Spleen (tissue), 13 donors: ENCODE results near the gene ZNF540. TPM values are rescaled to one million over a fixed set of nuclear protein-coding genes. Genes with fewer than 3 reads are reported as not detected.
A peak's percentile ranks its signal among the peaks of the same experiment; 100 is the strongest.

ENCODE experiments used
- DNase-seq: peaks from one replicate; pipeline ENCODE4 v3.0.0-alpha.2; 2020
- H3K27ac ChIP-seq, 8 donors: fragments of 200-600 bp; sonication (generic) in 7 of 8; 1 replicate in 4 of 8; 2 replicates in 4 of 8; pipeline versions ENCODE4 v1.5.0 to v1.8.0; 2016 to 2021; ENCODE audit warnings: inconsistent platforms in 4 of 8, mild to moderate bottlenecking in 4 of 8, moderate library complexity in 1 of 8
- H3K27me3 ChIP-seq, 7 donors: fragments of 200-600 bp; sonication (generic) in 6 of 7; replicated peaks in 1 of 7; 1 replicate in 4 of 7; 2 replicates in 3 of 7; pipeline versions ENCODE4 v1.5.0 to v1.8.0; 2016 to 2021; ENCODE audit warnings: inconsistent platforms in 3 of 7, mild to moderate bottlenecking in 1 of 7
- H3K36me3 ChIP-seq, 6 donors: fragments of 200-600 bp; sonication (generic) in 5 of 6; 1 replicate in 4 of 6; 2 replicates in 2 of 6; pipeline versions ENCODE4 v1.5.0 to v1.8.0; 2016 to 2021; ENCODE audit warnings: inconsistent platforms in 2 of 6
- H3K4me1 ChIP-seq, 6 donors: fragments of 200-600 bp; sonication (generic) in 5 of 6; 1 replicate in 3 of 6; 2 replicates in 3 of 6; pipeline versions ENCODE4 v1.5.0 to v1.8.0; 2016 to 2021; ENCODE audit warnings: inconsistent platforms in 3 of 6
- H3K4me3 ChIP-seq, 8 donors: fragments of 200-600 bp; sonication (generic) in 7 of 8; 1 replicate in 4 of 8; 2 replicates in 4 of 8; pipeline versions ENCODE4 v1.5.0 to v1.8.0; 2016 to 2021; ENCODE audit warnings: inconsistent platforms in 4 of 8, mild to moderate bottlenecking in 4 of 8, moderate library complexity in 2 of 8
- H3K9me3 ChIP-seq, 8 donors: fragments of 200-600 bp; sonication (generic) in 7 of 8; 1 replicate in 4 of 8; 2 replicates in 4 of 8; pipeline versions ENCODE4 v1.5.0 to v1.8.0; 2016 to 2021; ENCODE audit warnings: inconsistent platforms in 4 of 8
- POLR2A ChIP-seq, 3 donors: fragments of 450-650 bp; IDR thresholded peaks; one replicate each; pipeline ENCODE4 v1.5.1; 2017; ENCODE audit warnings: antibody characterized with exemption in 3 of 3, mild to moderate bottlenecking in 1 of 3
- POLR2AphosphoS5 ChIP-seq, 3 donors: sonication (generic); formaldehyde crosslinking; IDR thresholded peaks; one replicate each; pipeline ENCODE4 v1.5.1; 2017; ENCODE audit warnings: antibody characterized with exemption in 3 of 3
- WGBS, 5 donors: extraction: QIAGEN DNeasy Blood & Tissue Kit in 3 of 5; methylation state at CpG; one replicate each; pipeline versions ENCODE4 v1.1.5 to v1.1.7; 2013 to 2018; 5-methylcytosine and 5-hydroxymethylcytosine counted together
- intact Hi-C: fragments of 100-400 bp; cut with DNase I; formaldehyde crosslinking; loops from one replicate; pipeline ENCODE4 v1.15.0; 2023; ENCODE audit warnings: low total_unique reads
- long read RNA-seq, 2 donors: transcript quantifications; one replicate each; lab custom pipeline, GENCODE V29; 2026
- polyA plus RNA-seq, 3 donors: library from polyadenylated mRNA; stranded (reverse); fragments of 200-250 nt; gene quantifications; one replicate each; pipeline ENCODE4 v1.2.1, GENCODE V29; 2013
- total RNA-seq, 7 donors: library from RNA; depleted of rRNA in 3 of 7; stranded (reverse); fragments of >200 nt in 3 of 7; fragmentation: NEBNext Ultra II Directional in 4 of 7; extraction: Animal tissue kit (Norgen Biotek cat#: 25700) in 4 of 7; gene quantifications; one replicate each; pipeline versions ENCODE4 v1.1.0 to v1.2.1, GENCODE V29; 2016 to 2021
- TF ChIP-seq, protein P1 (sequence below), 11 experiments: fragments of 200-600 bp in 7 of 11; fragments of 450-650 bp in 4 of 11; sonication (generic) in 4 of 11; IDR thresholded peaks in 8 of 11; conservative IDR thresholded peaks in 3 of 11; 1 replicate in 7 of 11; 2 replicates in 4 of 11; pipeline versions ENCODE4 v1.4.0 to v1.8.0; 2016 to 2021; ENCODE audit warnings: antibody characterized with exemption in 11 of 11, inconsistent platforms in 4 of 11, mild to moderate bottlenecking in 1 of 11
- donor health status: healthy with polysubstance abuse.
- donor health status: DM: no; HTN: no; CAD: no; lungs with moderate emphysema.
- donor health status: DM: no; HTN: no; CAD: no.
- donor health status: Bipolar disorder and iron deficiency.
- donor health status: healthy.
- donor health status: DM: no; HTN: no; CAD: no.
- donor health status: DM: yes; HTN: yes; CAD: no.

Gene ZNF540
- total RNA-seq, result 1 to 10 TPM; 4.7 to 9.8 (median 6.8) TPM
- 1 to 10 TPM; 3.8 to 4.8 (median 4.0) TPM for polyA plus RNA-seq
- long read RNA-seq, donor 1, result 0 reads
- long read RNA-seq, donor 2, result 0 reads

DNA sequence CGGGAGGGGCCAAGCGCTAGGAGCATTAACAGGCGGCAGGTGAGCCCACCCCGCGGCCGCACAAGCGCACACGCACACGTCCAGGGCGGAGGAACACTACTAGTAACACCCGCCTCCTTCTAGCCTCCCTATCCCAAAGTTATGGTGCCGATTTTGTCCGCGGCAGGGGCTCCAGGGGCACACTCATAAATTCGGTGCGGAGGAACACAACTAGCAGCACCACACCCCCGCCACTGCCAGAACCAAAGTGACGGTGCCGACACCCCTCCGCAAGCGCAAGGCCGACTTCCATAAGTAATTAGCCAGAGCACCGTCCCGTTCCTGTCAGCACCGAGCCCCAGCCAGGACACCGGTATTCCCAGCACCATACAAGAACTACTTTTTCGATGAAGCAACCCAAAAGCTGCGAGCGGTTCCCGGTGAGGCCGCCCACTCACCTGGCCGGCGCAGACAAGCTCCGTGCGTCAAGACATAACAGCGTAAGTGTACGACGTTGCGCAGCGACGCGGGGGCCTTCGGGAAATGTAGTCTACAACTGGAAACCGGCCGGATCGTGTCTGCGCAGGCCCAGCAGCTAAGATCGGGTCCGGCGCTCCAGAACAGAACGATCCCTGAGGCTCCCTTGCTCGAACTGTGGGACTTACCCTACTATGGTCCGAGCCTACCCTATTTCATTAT is at the start of gene ZNF540, which contains the start of gene ZNF571:
Gene ZNF540, plus strand, starts transcription at position 573 of the 678 bp plus-strand sequence. CDS start 3,572 bp downstream, outside the sequence.
Gene ZNF571, minus strand, starts transcription at position 489 of the 678 bp plus-strand sequence. CDS start 8,116 bp downstream, outside the sequence.
- TF ChIP-seq, protein P1, sequence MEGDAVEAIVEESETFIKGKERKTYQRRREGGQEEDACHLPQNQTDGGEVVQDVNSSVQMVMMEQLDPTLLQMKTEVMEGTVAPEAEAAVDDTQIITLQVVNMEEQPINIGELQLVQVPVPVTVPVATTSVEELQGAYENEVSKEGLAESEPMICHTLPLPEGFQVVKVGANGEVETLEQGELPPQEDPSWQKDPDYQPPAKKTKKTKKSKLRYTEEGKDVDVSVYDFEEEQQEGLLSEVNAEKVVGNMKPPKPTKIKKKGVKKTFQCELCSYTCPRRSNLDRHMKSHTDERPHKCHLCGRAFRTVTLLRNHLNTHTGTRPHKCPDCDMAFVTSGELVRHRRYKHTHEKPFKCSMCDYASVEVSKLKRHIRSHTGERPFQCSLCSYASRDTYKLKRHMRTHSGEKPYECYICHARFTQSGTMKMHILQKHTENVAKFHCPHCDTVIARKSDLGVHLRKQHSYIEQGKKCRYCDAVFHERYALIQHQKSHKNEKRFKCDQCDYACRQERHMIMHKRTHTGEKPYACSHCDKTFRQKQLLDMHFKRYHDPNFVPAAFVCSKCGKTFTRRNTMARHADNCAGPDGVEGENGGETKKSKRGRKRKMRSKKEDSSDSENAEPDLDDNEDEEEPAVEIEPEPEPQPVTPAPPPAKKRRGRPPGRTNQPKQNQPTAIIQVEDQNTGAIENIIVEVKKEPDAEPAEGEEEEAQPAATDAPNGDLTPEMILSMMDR (IDR thresholded peaks at IDR 0.05 in 8 of 11, conservative IDR thresholded peaks at IDR 0.05 in 3 of 11), result peak in 1 of 11 experiments; percentile 19
- peak in 2 of 3 donors; percentile 7 to 70 for TF ChIP-seq POLR2A (IDR thresholded peaks at IDR 0.05)
- TF ChIP-seq POLR2AphosphoS5 (IDR thresholded peaks at IDR 0.05), result peak; percentile 91 to 96 (median 92)
- Histone ChIP-seq H3K9me3 (peaks cover 2 to 25% (median 18%) of the 10 kb centered on the region in 8 donors), H3K36me3 (peaks cover 0 to 51% (median 13%) of the 10 kb centered on the region in 6 donors), H3K27ac (peak within 1 kb of the TSS; percentile 80 to 97 (median 91)), H3K4me1 (peaks cover 12 to 33% (median 21%) of the 10 kb centered on the region in 6 donors), H3K27me3 (no peaks in the 10 kb centered on the region), H3K4me3 (peak within 1 kb of the TSS; percentile 41 to 90 (median 70))
- intact Hi-C loops, result no loop called here
- WGBS, 5 donors, result 0 to 1% (median 1%) methylated on average over 40 to 53 of the region's 53 CpGs
- DNase-seq, result peak; percentile 97

DNA sequence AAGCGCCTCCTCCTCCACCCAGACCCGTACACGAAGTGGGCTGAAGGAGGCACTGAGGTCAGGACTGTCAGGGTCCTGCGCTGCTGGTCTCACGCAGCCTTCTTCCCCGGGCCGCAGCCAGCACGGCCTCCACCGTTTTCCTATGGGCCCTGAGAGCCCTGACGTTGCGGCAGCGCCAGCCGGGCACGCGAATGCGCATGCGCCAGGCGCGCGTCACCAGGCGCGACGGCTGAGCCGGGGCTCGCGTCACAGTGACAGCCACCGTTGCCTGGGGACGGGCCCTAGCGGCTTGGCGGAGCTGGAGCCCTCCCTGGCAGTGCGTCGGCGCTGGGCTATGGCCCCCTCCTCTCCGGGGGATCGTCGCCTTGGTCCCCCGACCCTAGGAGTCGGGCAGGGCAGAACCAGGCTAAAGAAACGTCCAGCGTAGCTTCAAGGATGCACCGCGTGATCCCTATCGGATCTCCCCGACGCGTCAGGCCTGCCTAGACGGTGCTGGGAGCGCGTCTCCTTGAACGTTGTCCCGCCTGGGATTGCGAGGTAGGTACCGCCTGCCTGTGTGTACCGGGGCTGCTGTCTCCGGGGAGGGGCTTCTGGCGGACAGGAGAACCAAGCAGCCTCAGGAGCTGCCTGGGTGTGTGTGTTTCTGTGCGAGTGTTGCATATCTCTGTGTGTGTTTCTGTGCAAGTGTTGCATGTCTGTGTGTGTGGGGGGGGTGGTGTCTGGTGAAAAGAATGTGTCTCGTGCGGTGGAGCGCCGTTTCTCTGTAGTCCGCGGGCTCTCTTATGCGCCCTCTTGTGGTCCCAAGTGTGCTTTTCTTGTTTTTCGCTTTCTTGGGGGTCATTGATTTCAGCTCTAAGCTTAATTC is 43.3 kb upstream of the ZNF540 start:
- H3K9me3 ChIP-seq, result peaks cover 0 to 51% (median 0%) of the 10 kb centered on the region in 8 donors
- H3K36me3 ChIP-seq, result peaks cover 0 to 22% (median 0%) of the 10 kb centered on the region in 6 donors
- 5 to 16% (median 7%) methylated on average over 33 to 65 of the region's 65 CpGs for WGBS, 5 donors
- H3K27ac ChIP-seq, result peak overlapping the region in 4 of 8 donors; percentile 21 to 70 (median 56)
- DNase-seq, result no peak
- no peaks in the 10 kb centered on the region for H3K27me3 ChIP-seq
- no peaks in the 10 kb centered on the region for H3K4me1 ChIP-seq
- H3K4me3 ChIP-seq, result peak overlapping the region; percentile 27 to 68 (median 42)
- intact Hi-C loops, result no loop called here
- no peak for TF ChIP-seq POLR2A (IDR thresholded peaks at IDR 0.05)
- peak in 2 of 3 donors; percentile 76 to 78 for TF ChIP-seq POLR2AphosphoS5 (IDR thresholded peaks at IDR 0.05)
- TF ChIP-seq, protein P1 (IDR thresholded peaks at IDR 0.05 in 8 of 11, conservative IDR thresholded peaks at IDR 0.05 in 3 of 11), result peak in 4 of 11 experiments; percentile 10 to 35 (median 24)

DNA sequence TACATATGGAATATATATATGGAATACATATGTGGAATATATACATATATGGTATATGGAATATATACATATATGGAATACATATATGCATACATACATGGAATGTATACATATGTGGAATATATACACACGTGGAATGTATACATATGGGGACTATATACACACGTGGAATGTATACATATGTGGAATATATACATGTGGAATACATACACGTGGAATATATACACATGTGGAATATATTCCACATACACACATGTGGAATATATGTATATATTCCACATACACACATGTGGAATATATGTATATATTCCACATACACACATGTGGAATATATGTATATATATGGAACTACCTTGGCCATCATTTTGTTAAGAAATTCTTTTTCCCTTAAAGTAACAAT is 31.2 kb upstream of the ZNF540 start:
- no peak for DNase-seq
- Histone ChIP-seq H3K4me3 (no peak overlapping the region), H3K9me3 (peaks cover 0 to 91% (median 0%) of the 10 kb centered on the region in 8 donors), H3K36me3 (peaks cover 10 to 57% (median 45%) of the 10 kb centered on the region in 6 donors), H3K4me1 (no peaks in the 10 kb centered on the region), H3K27me3 (no peaks in the 10 kb centered on the region), H3K27ac (no peak overlapping the region)
- WGBS, 5 donors, result 90 to 95% (median 92%) methylated on average over 3 of the region's 3 CpGs
- intact Hi-C loops, result no loop called here
- TF ChIP-seq, protein P1 (IDR thresholded peaks at IDR 0.05 in 8 of 11, conservative IDR thresholded peaks at IDR 0.05 in 3 of 11), result no peak
- TF ChIP-seq POLR2A (IDR thresholded peaks at IDR 0.05) (no peak), POLR2AphosphoS5 (IDR thresholded peaks at IDR 0.05) (no peak)
